Body of pancreas (tissue), 4 donors: ENCODE results near the gene GPR183. TPM values are rescaled to one million over a fixed set of nuclear protein-coding genes. Genes with fewer than 3 reads are reported as not detected.

Experiments used
- ATAC-seq: fragments of 150-250 bp; one replicate; pipeline ENCODE4 v1.9.1; 2016
- DNase-seq, 4 donors: peaks; one replicate each; pipeline ENCODE4 v3.0.0-alpha.2; 2019
- H3K27ac ChIP-seq, 4 donors: fragments of 200-600 bp; sonication (generic); 1 replicate in 3 of 4; 2 replicates in 1 of 4; pipeline versions ENCODE4 v1.5.1 to v1.6.1; 2016 to 2019; ENCODE audit warnings: mild to moderate bottlenecking in 1 of 4, mixed read lengths in 1 of 4, moderate library complexity in 1 of 4
- H3K27me3 ChIP-seq, 2 donors: fragments of 200-600 bp; sonication (generic); one replicate each; pipeline ENCODE4 v1.6.0; 2016; ENCODE audit warnings: mild to moderate bottlenecking in 1 of 2
- H3K36me3 ChIP-seq, 2 donors: fragments of 200-600 bp; sonication (generic); replicated peaks in 1 of 2; 2 replicates each; pipeline ENCODE4 v1.5.1; 2016; ENCODE audit warnings: low read depth in 2 of 2; ENCODE audit not compliant: insufficient read depth in 1 of 2
- H3K4me1 ChIP-seq: fragments of 200-600 bp; sonication (generic); one replicate; pipeline ENCODE4 v1.6.0; 2016
- H3K4me3 ChIP-seq, 2 donors: fragments of 200-600 bp; sonication (generic); 1 replicate in 1 of 2; 2 replicates in 1 of 2; pipeline ENCODE4 v1.5.1; 2016 to 2019
- H3K9me3 ChIP-seq, 3 donors: fragments of 200-600 bp; sonication (generic); 1 replicate in 2 of 3; 2 replicates in 1 of 3; pipeline ENCODE4 v1.5.1; 2016
- CTCF ChIP-seq, 7 experiments: fragments of 450-650 bp in 4 of 7; fragments of 200-600 bp in 3 of 7; sonication (generic) in 3 of 7; IDR thresholded peaks; one replicate each; pipeline ENCODE4 v1.5.1; 2016 to 2019; ENCODE audit warnings: antibody characterized with exemption in 7 of 7
- WGBS, 2 donors: methylation state at CpG; one replicate each; pipeline ENCODE4 v1.1.5; 2017; 5-methylcytosine and 5-hydroxymethylcytosine counted together
- intact Hi-C: fragments of 100-400 bp; cut with DNase I; formaldehyde crosslinking; loops from one replicate; pipeline ENCODE4 v1.15.1; 2023
- microRNA counts, 2 donors: library from miRNA; unstranded; fragments of <30 nt; microRNA quantifications; one replicate each; lab custom pipeline; 2017
- microRNA-seq, 2 donors: library from miRNA; unstranded; fragments of <30 nt; microRNA quantifications; one replicate each; pipeline ENCODE4, GENCODE V29; 2016; ENCODE audit warnings: borderline number of aligned reads in 2 of 2, borderline replicate concordance in 2 of 2
- small RNA-seq: library from RNA; depleted of rRNA; stranded (forward); fragments of <200 nt; gene quantifications from one replicate; pipeline ENCODE3, GENCODE V24; 2016
- total RNA-seq, 2 donors: library from RNA; depleted of rRNA; stranded (reverse); fragments of >200 nt; gene quantifications; one replicate each; pipeline ENCODE4 v1.1.0, GENCODE V29; 2016

GPR183 gene
- total RNA-seq, 2 donors from 2014 or later = 3.6 TPM; not detected in 1

DNA sequence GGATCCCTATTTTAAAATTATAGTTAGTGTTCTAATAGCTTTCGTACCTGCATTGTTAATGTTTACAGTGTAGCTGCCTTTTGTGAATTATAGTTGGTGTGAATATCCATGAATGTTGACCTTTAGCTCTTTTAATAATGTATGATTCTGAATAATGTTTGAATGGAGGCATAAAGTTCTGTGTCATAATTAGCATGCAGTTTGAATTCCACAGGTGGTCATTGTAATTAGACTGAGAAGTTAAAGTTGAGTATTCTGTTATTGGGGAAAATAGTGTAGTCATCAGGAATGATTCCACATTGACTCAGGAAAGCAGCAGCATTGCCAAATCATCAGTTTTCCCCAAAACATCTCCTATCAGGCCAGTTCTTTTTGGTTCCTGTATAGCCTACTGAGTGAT, 61.1 kb downstream of the GPR183 start:
- intact Hi-C loops = no loop called here
- WGBS, 2 donors = 97% methylated on average over 1 of the region's 1 CpG
- Histone ChIP-seq H3K9me3 (no peaks in the 10 kb centered on the region), H3K4me3 (no peak overlapping the region), H3K4me1 (no peaks in the 10 kb centered on the region), H3K27me3 (no peaks in the 10 kb centered on the region), H3K27ac (no peak overlapping the region), H3K36me3 (no peaks in the 10 kb centered on the region)
- ATAC-seq (no peak), DNase-seq (no peak)
- TF ChIP-seq CTCF (IDR thresholded peaks at IDR 0.05) = no peak

MicroRNAs encoded within 50 kb of the gene (microRNA counts, 767-probe panel; counts per million panel counts)
- 0 to 736 counts per million in 2 donors for microRNA hsa-miR-623 (lab: Ali Mortazavi, UCI)

Small RNA genes lying within 50 kb of the gene (microRNA-seq; reads per million reads assigned to microRNA genes)
- 0 reads per million in 2 donors for gene MIR623

Small RNA genes lying within 50 kb of the gene (small RNA-seq; reads per million reads assigned to genes)
- gene MIR623 = not detected

Other genes with a start within 250 kb of the GPR183 start
- gene UBAC2, start 106.5 kb downstream of the GPR183 start, total RNA-seq = 10 to 100 TPM; 21.4 to 27.2 TPM
- gene GPR18, start 49.0 kb downstream of the GPR183 start, total RNA-seq = not detected
- 10 to 100 TPM; 49.8 to 63.6 TPM for gene TM9SF2, start 194.1 kb upstream of the GPR183 start, total RNA-seq